GM21619 (cell line): ENCODE results near the gene ZSCAN25.
"Not testable (repeated sequence)": the region's sequence is repeated elsewhere in the genome, so short reads cannot be mapped to it uniquely, and the experiment has no call there.

Source experiments
- ATAC-seq: cut with Tn5 transposase; IDR thresholded peaks from one replicate; pipeline ENCODE4 v1.9.1; 2021; ENCODE audit not compliant: unreplicated experiment

ZSCAN25 gene

GRCh38 chr7:99644431-99644830 is 27.7 kb downstream of the ZSCAN25 start:
- no peak for ATAC-seq

DNA sequence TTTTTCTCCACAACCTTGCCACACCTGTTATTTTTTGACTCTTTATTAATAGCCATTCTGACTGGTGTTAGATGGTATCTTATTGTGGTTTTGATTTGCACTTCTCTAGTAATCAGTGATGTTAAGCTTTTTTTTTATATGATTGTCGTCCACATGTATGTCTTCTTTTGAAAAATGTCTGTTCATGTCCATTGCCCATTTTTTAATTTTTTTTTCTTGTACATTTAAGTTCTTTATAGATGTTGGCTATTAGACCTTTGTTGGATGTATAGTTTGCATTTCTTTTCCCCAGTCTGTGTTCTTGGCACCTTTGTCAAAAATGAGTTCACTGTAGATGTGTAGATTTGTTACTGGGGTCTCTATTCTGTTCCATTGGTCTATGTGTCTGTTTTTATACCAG is 28.8 kb downstream of the ZSCAN25 start:
- no peak for ATAC-seq

DNA sequence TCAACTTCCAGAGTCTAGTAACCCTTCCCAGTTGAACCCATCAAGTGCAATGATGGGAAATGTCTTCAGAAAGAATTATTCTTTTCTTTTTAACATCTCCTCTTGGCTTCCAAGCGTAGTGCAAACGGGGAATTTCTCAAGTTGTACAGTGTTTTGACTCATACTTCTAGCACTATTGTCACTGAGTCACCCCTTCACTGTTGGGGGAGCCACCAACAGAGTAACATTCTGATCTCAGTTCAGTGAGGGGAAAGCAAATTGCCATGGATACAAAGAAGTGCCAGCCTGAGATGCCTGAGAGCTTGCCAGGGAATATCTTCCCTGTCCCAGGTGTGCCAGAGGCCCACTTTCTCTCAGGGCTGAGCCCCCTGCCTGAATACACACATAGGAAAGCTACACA is 32.1 kb downstream of the ZSCAN25 start:
- no peak for ATAC-seq

DNA sequence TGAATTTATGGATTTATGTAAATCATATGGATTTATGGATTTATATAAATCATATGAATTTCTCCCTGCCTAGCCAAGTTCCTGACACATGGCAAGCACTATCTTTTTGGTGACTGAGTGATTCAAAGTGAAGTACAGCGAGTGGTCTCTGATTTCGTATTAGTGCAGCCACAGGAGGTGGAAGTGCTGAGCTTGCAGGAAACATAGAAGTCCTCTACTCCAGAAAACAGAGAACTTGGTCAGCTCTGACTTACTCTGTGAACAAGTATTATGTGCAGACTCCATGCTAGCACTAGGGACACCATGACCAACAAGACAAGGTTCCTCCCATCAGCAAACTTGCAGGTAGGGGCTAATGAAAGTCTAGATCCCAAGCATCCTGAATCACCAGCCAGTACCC is 34.5 kb downstream of the ZSCAN25 start:
- no peak for ATAC-seq

GRCh38 chr7:99652671-99653070 is 35.9 kb downstream of the ZSCAN25 start:
- no peak for ATAC-seq

DNA sequence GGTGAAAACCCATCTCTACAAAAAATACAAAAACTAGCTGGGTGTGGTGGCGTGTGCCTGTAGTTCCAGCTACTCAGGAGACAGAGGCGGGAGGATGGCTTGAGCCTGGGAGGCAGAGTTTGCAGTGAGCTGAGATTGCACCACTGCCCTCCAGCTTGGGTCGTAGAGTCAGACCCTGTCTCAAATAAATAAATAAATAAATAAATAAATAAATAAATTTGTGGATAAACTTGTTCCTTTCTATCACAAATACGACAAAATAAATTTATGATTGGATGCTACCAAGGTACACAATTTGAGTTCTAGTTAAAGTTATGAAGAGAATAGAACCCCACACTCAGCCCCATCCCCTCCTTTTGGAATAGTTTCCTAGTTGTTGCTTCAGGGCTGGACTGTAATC is 36.5 kb downstream of the ZSCAN25 start:
- ATAC-seq, result not testable (repeated sequence)

DNA sequence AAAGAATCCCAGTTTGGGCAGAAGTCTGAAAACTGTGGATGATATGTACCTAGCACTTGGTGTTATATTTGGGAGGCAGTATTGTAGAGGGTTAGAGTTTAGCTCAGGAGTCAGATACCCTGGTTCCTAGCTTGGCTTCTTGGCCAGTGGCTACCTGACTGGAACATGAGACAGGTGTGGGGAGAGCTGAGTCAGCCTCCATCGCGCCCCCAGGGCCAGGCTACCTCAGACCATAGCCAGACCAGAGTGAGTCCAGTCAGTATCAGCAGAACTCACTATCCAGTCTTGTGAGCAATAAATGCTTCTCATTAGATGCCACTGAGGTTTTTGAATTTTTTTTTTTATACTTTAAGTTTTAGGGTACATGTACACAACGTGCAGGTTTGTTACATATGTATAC is 37.0 kb downstream of the ZSCAN25 start:
- ATAC-seq, result no peak

DNA sequence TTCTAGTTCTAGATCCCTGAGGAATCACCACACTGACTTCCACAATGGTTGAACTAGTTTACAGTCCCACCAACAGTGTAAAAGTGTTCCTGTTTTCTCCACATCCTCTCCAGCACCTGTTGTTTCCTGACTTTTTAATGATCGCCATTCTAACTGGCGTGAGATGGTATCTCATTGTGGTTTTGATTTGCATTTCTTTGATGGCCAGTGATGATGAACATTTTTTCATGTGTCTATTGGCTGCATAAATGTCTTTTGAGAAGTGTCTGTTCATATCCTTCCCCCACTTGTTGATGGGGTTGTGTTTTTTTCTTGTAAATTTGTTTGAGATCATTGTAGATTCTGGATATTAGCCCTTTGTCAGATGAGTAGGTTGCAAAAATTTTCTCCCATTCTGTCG is 37.9 kb downstream of the ZSCAN25 start:
- not testable (repeated sequence) for ATAC-seq

GRCh38 chr7:99657879-99658278 is 41.1 kb downstream of the ZSCAN25 start:
- ATAC-seq, result not testable (repeated sequence)

DNA sequence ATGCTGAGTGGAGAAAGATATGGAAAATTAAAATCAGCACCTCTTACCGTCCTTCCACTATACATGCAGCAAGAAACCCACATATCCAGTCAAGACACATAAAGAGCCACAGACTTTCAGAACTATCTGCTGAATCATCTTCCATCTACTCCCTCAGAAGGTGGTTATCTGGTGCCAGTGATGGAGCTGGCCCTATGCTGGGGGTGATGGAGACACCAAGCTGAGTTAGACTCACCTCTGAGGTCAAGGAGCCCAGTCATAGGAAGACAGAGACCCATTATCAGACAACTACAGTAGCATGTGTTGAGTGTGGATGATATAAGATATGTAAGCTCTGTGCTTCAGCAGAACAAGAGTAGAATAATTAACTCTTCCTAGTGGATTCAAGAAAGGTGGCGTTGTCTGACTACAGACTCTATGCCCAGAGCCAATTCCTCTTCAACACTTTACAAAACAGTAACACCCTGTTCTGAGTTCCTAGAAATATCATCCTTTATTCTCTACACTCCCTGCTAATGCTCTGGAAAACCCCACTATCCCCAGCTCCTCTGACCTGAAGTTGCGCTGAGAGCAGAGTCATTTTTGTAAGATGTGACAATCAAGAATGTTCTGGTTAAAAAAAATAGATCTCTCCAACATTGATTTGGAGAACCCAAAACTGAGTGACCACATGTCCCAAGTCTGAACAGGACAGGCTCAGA is 48.7 kb downstream of the ZSCAN25 start:
- no peak for ATAC-seq

- ATAC-seq, result no peak
Observed at GRCh38 chr7:99666013-99666395, 49.3 kb downstream of the ZSCAN25 start.

GRCh38 chr7:99667179-99667578 is 50.4 kb downstream of the ZSCAN25 start:
- ATAC-seq, result no peak

DNA sequence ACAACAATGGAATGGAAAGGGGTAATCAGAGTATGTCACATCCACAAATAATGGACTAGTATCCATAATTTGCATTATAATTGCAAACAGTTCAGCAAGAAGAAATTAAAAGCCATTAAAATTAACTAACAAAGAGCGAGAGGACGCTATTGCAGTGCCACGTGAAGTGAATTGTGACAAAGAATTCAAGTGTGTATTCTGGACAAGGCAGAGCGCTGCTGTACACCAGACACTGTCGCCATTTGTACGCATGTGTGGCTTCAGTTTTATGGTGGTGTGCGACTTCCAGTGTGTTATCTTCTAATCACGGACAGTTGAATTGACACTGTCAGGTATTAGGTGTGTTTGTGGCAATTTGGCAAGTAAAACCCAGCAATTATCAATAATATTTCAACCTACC is 51.8 kb downstream of the ZSCAN25 start:
- ATAC-seq, result no peak

DNA sequence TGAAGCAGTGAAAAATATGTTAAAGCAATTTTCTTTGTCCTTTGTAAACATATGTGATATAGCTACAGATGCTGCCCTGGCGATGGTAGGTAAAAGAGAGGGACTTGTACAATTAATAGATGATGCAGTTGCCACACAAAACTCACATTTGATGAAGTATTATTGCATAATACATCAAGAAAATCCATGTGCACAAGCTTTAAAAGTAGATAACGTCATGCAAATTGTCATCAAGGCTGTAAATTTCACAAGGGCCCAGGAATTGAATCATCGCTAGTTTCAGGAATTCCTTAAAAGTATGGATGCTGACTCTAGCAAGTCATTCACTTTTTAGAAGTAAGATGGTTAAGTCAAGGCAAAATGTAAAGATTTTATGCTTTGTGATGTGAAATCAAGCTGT is 53.0 kb downstream of the ZSCAN25 start:
- ATAC-seq, result no peak

- ATAC-seq, result no peak
Observed at GRCh38 chr7:99672573-99672972, 55.8 kb downstream of the ZSCAN25 start.

- no peak for ATAC-seq
Observed at GRCh38 chr7:99674995-99675742, 58.4 kb downstream of the ZSCAN25 start.

DNA sequence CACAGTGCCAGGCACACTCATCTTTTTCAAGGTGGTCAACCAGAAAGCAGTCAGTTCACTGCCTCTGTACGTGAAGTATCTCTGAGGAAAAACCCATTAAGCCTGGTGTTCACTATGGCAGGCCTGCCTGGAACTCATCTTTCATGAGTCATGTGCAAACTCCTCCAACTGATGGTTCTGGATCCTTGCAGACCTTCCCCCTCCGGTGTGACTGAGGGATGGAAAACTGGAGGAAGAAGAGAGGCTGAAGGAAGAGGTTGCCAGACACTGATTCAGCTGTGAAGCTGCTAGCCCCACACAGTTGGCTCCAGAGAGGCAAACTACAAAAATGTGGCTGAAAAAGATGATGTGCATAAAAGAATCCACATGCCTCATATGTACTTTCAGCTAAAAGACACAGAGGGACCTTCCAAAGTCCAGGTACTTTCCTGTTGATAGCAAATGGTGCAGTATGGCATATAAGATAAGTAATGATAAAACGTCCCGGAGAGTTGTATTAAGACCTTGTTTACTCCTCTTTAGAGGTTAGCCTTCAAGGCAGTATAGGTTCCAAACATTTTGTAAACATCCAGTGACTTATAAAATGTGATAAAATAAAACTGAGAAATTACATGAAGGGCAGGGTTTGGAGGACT is 60.4 kb downstream of the ZSCAN25 start:
- no peak for ATAC-seq

GRCh38 chr7:99677648-99678045 is 60.9 kb downstream of the ZSCAN25 start:
- ATAC-seq, result no peak

- ATAC-seq, result no peak
Observed at GRCh38 chr7:99679032-99679399, 62.3 kb downstream of the ZSCAN25 start.

DNA sequence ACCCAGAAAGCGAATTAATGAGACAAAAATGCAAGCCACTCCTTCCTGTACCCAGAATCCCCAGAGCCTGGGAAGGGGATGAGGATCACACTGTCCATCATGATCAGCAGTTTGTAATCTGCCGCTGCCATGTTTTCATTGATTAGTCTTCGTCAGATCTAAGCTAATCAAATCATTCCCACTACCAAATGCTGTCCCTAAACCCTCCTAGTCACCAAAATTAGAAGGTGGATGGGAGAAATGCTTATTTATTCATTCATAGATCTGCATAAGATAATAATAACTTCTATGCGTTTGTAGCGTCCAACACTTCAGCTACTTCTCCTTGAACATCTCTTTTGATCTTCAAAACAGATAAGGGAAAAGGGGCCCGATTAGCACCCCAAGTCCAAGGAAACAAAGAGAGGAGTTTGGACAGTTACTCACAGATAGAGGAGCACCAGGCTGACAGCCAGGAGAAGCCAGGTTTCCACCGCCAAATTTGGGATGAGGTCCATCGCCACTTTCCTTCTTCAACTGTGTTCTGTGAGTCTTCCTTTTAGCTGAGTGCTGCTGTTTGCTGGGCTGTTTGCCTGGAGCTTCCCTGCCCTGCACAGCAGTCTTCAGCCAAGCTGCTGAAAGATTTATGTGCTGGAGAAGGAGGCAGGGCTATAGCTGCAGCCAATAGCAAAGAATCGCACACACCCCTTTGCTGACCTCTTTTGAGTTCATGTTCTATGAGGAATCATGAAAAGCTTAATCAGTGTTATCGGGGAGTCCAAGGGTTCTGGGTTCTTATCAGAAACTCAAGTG is 62.9 kb downstream of the ZSCAN25 start, which contains the start of gene CYP3A5:
CYP3A5 (minus strand) TSS at position 597 of the 792 bp plus-strand sequence; CDS start at position 497, 100 bp downstream.
- no peak for ATAC-seq
